ENCODE data around the gene MORN2. TPM values are rescaled to one million over a fixed set of nuclear protein-coding genes. Genes with fewer than 3 reads are reported as not detected.

MORN2 gene
- total and polyA plus RNA-seq, 9 of the 15 experiments (the other 6 are each of a cell fraction or from before 2014, with no cell fraction given), result 10.4 to 39.5 (median 20.8) TPM

DNA sequence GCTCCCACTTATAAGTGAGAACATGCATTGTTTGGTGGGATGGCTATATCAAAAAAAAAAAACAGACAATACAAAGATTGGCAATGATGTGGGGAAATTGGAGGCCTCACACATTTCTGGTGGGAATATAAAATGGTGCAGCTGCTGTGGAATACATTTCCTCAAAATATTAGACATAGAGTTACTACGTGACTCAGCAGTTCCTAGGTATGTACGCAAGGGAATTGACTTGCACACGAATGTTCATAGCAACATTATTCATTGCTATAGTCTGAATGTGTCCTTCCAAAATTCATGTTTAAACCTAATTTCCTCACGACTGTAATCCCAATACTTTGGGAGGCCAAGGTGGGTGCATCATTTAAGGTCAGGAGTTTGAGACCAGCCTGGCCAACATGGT, 11.6 kb downstream of the MORN2 start (continued):
- TF ChIP-seq CBX5 (IDR thresholded peaks at IDR 0.05; ENCODE audit: borderline replicate concordance, low read depth), result no peak
- TF ChIP-seq SMARCA4 (IDR thresholded peaks at IDR 0.05), result peak; percentile 18; the same call in 1 of the 2 replicates
- TF ChIP-seq, protein P1, sequence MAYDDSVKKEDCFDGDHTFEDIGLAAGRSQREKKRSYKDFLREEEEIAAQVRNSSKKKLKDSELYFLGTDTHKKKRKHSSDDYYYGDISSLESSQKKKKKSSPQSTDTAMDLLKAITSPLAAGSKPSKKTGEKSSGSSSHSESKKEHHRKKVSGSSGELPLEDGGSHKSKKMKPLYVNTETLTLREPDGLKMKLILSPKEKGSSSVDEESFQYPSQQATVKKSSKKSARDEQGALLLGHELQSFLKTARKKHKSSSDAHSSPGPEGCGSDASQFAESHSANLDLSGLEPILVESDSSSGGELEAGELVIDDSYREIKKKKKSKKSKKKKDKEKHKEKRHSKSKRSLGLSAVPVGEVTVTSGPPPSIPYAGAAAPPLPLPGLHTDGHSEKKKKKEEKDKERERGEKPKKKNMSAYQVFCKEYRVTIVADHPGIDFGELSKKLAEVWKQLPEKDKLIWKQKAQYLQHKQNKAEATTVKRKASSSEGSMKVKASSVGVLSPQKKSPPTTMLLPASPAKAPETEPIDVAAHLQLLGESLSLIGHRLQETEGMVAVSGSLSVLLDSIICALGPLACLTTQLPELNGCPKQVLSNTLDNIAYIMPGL (CRISPR knock-in tag; IDR thresholded peaks at IDR 0.05), result no peak
- TF ChIP-seq MAFF (IDR thresholded peaks at IDR 0.05; ENCODE audit: low read length), result peak; percentile 73
- TF ChIP-seq, protein P2, sequence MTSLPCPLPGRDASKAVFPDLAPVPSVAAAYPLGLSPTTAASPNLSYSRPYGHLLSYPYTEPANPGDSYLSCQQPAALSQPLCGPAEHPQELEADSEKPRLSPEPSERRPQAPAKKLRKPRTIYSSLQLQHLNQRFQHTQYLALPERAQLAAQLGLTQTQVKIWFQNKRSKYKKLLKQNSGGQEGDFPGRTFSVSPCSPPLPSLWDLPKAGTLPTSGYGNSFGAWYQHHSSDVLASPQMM (CRISPR knock-in tag; IDR thresholded peaks at IDR 0.05), result no peak
- TF ChIP-seq MTA2 (IDR thresholded peaks at IDR 0.05; ENCODE audit: low read depth), result no peak
- no peak for TF ChIP-seq ZBTB1 (CRISPR knock-in tag; IDR thresholded peaks at IDR 0.05; ENCODE audit: borderline replicate concordance, low read depth)
- no peak for TF ChIP-seq NR2F6 (CRISPR knock-in tag; IDR thresholded peaks at IDR 0.05)
- TF ChIP-seq HDAC8 (tag; IDR thresholded peaks at IDR 0.05), result no peak
- TF ChIP-seq KLF10 (CRISPR knock-in tag; IDR thresholded peaks at IDR 0.05), result no peak
- peak; percentile 67 for TF ChIP-seq MAFK (IDR thresholded peaks at IDR 0.05; ENCODE audit: low read length)
- no peak for TF ChIP-seq TFAM (CRISPR knock-in tag; conservative IDR thresholded peaks at IDR 0.05)
- TF ChIP-seq C11orf30 (IDR thresholded peaks at IDR 0.05; ENCODE audit: low read depth), result peak; percentile 74
- TF ChIP-seq, protein P3, sequence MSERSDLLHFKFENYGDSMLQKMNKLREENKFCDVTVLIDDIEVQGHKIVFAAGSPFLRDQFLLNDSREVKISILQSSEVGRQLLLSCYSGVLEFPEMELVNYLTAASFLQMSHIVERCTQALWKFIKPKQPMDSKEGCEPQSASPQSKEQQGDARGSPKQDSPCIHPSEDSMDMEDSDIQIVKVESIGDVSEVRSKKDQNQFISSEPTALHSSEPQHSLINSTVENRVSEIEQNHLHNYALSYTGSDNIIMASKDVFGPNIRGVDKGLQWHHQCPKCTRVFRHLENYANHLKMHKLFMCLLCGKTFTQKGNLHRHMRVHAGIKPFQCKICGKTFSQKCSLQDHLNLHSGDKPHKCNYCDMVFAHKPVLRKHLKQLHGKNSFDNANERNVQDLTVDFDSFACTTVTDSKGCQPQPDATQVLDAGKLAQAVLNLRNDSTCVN (CRISPR knock-in tag; IDR thresholded peaks at IDR 0.05), result no peak
- TF ChIP-seq, protein P4, sequence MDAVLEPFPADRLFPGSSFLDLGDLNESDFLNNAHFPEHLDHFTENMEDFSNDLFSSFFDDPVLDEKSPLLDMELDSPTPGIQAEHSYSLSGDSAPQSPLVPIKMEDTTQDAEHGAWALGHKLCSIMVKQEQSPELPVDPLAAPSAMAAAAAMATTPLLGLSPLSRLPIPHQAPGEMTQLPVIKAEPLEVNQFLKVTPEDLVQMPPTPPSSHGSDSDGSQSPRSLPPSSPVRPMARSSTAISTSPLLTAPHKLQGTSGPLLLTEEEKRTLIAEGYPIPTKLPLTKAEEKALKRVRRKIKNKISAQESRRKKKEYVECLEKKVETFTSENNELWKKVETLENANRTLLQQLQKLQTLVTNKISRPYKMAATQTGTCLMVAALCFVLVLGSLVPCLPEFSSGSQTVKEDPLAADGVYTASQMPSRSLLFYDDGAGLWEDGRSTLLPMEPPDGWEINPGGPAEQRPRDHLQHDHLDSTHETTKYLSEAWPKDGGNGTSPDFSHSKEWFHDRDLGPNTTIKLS (IDR thresholded peaks at IDR 0.05; ENCODE audit: borderline replicate concordance, low read depth), result no peak
- no peak for TF ChIP-seq SP2 (IDR thresholded peaks at IDR 0.05; ENCODE audit: extremely low read depth, low read depth, low read length, poor library complexity, severe bottlenecking)
- no peak for TF ChIP-seq ILF3 (IDR thresholded peaks at IDR 0.05; ENCODE audit: borderline replicate concordance)
- TF ChIP-seq, protein P5, sequence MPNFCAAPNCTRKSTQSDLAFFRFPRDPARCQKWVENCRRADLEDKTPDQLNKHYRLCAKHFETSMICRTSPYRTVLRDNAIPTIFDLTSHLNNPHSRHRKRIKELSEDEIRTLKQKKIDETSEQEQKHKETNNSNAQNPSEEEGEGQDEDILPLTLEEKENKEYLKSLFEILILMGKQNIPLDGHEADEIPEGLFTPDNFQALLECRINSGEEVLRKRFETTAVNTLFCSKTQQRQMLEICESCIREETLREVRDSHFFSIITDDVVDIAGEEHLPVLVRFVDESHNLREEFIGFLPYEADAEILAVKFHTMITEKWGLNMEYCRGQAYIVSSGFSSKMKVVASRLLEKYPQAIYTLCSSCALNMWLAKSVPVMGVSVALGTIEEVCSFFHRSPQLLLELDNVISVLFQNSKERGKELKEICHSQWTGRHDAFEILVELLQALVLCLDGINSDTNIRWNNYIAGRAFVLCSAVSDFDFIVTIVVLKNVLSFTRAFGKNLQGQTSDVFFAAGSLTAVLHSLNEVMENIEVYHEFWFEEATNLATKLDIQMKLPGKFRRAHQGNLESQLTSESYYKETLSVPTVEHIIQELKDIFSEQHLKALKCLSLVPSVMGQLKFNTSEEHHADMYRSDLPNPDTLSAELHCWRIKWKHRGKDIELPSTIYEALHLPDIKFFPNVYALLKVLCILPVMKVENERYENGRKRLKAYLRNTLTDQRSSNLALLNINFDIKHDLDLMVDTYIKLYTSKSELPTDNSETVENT (CRISPR knock-in tag; IDR thresholded peaks at IDR 0.05), result no peak
- TF ChIP-seq ZNF785 (CRISPR knock-in tag; IDR thresholded peaks at IDR 0.05), result no peak
- TF ChIP-seq ZC3H11A (IDR thresholded peaks at IDR 0.05; ENCODE audit: low read depth, low read length), result no peak
- TF ChIP-seq SRSF9 (IDR thresholded peaks at IDR 0.05; ENCODE audit: borderline replicate concordance, low read depth, low read length), result no peak
- TF ChIP-seq ELF1 (tag; IDR thresholded peaks at IDR 0.05), result no peak
- TF ChIP-seq EGR1 (conservative IDR thresholded peaks at IDR 0.05), result no peak

Measured in K562 (cell line).